ENCODE results near the gene TMC8.
"Not testable (repeated sequence)": the region's sequence is repeated elsewhere in the genome, so short reads cannot be mapped to it uniquely, and the experiment has no call there.

TMC8 gene

GRCh38 chr17:78114831-78115723 lies 15.5 kb upstream of the TMC8 start:
- DNase-seq (ENCODE audit: extremely low read depth, low read depth) = no peak
- TF ChIP-seq CTCF (IDR thresholded peaks at IDR 0.05; ENCODE audit: low read depth, low read length) = no peak

- not testable (repeated sequence) for DNase-seq (ENCODE audit: extremely low read depth, low read depth)
Observed at GRCh38 chr17:78115803-78116202, 14.8 kb upstream of the TMC8 start.

GRCh38 chr17:78116411-78116810 lies 14.2 kb upstream of the TMC8 start:
- TF ChIP-seq CTCF (IDR thresholded peaks at IDR 0.05; ENCODE audit: low read depth, low read length) = no peak

GRCh38 chr17:78117027-78117981 lies 13.3 kb upstream of the TMC8 start:
- TF ChIP-seq CTCF (IDR thresholded peaks at IDR 0.05; ENCODE audit: low read depth, low read length) = peak; percentile 5
- no peak for DNase-seq (ENCODE audit: extremely low read depth, low read depth)

More at GRCh38 chr17:78116411-78116810, 14.2 kb upstream of the TMC8 start:
- no peak for DNase-seq (ENCODE audit: extremely low read depth, low read depth)

GRCh38 chr17:78118801-78119241 lies 11.8 kb upstream of the TMC8 start:
- no peak for DNase-seq (ENCODE audit: extremely low read depth, low read depth)
- no peak for TF ChIP-seq CTCF (IDR thresholded peaks at IDR 0.05; ENCODE audit: low read depth, low read length)

- DNase-seq (ENCODE audit: extremely low read depth, low read depth) = no peak
Observed at GRCh38 chr17:78120537-78120936, 10.0 kb upstream of the TMC8 start.

More at GRCh38 chr17:78120537-78120936, 10.0 kb upstream of the TMC8 start:
- TF ChIP-seq CTCF (IDR thresholded peaks at IDR 0.05; ENCODE audit: low read depth, low read length) = no peak

All from AG09319 (cell line).